Activated T-cell treated with anti-CD3 and anti-CD28 coated beads for 4 hours (primary cell): ENCODE data around the gene KCNG1.
"Not testable (repeated sequence)": the region's sequence is repeated elsewhere in the genome, so short reads cannot be mapped to it uniquely, and the experiment has no call there.

ENCODE experiments used
- DNase-seq: peaks from one replicate; pipeline ENCODE4 v3.0.0-alpha.2; 2020

The KCNG1 gene

GRCh38 chr20:50980851-50981713 is 41.8 kb downstream of the KCNG1 start:
- peak; percentile 62 for DNase-seq

GRCh38 chr20:50980071-50980681 is 42.7 kb downstream of the KCNG1 start:
- no peak for DNase-seq

- not testable (repeated sequence) for DNase-seq
These were observed 44.4 kb downstream of the KCNG1 start for GRCh38 chr20:50978533-50978932.

GRCh38 chr20:50977066-50978021 is 45.6 kb downstream of the KCNG1 start:
- DNase-seq, result no peak

GRCh38 chr20:50975701-50976330 is 47.1 kb downstream of the KCNG1 start:
- no peak for DNase-seq

- DNase-seq, result no peak
These were observed 53.0 kb downstream of the KCNG1 start for GRCh38 chr20:50969912-50970311.

- DNase-seq, result no peak
These were observed 53.5 kb downstream of the KCNG1 start for GRCh38 chr20:50969435-50969834.

GRCh38 chr20:50968289-50968688 is 54.6 kb downstream of the KCNG1 start:
- no peak for DNase-seq

GRCh38 chr20:50967586-50967985 is 55.3 kb downstream of the KCNG1 start:
- no peak for DNase-seq

GRCh38 chr20:50959543-50960126 is 63.3 kb downstream of the KCNG1 start:
- no peak for DNase-seq

- DNase-seq, result peak; percentile 67
These were observed 64.0 kb downstream of the KCNG1 start, which contains the start of gene MOCS3 for GRCh38 chr20:50958615-50959542. MOCS3 (plus strand) TSS chr20:50958818; CDS start chr20:50958843, 25 bp downstream.

- peak; percentile 88 for DNase-seq
These were observed 64.9 kb downstream of the KCNG1 start, which contains the start of gene DPM1 for GRCh38 chr20:50957798-50958614. DPM1 (minus strand) TSS chr20:50958532; CDS start chr20:50958523, 9 bp downstream.

- no peak for DNase-seq
These were observed 65.6 kb downstream of the KCNG1 start for GRCh38 chr20:50957276-50957675.

- DNase-seq, result no peak
These were observed 69.1 kb downstream of the KCNG1 start for GRCh38 chr20:50953821-50954220.
